MG63 (cell line): ENCODE data around the gene UVRAG. TPM values are rescaled to one million over a fixed set of nuclear protein-coding genes. Genes with fewer than 3 reads are reported as not detected.
"Not testable (repeated sequence)": the region's sequence is repeated elsewhere in the genome, so short reads cannot be mapped to it uniquely, and the experiment has no call there.

ENCODE experiments used
- DNase-seq: peaks from one replicate; pipeline ENCODE4 v3.0.0-alpha.2; 2020
- H3K27me3 ChIP-seq: fragments of 250-450 bp; sonication (Bioruptor Pico); 2 replicates; pipeline ENCODE4 v1.5.1; 2020; ENCODE audit warnings: mild to moderate bottlenecking, moderate library complexity
- H3K36me3 ChIP-seq: fragments of 250-450 bp; sonication (Bioruptor Pico); 2 replicates; pipeline ENCODE4 v1.5.1; 2020; ENCODE audit warnings: mild to moderate bottlenecking, moderate library complexity
- H3K4me3 ChIP-seq: fragments of 250-450 bp; sonication (Bioruptor Pico); 2 replicates; pipeline ENCODE4 v1.5.1; 2020; ENCODE audit warnings: mild to moderate bottlenecking, moderate library complexity
- H3K9me3 ChIP-seq: fragments of 250-450 bp; sonication (Bioruptor Pico); 2 replicates; pipeline ENCODE4 v1.5.1; 2020; ENCODE audit warnings: mild to moderate bottlenecking, moderate library complexity
- total RNA-seq: library from RNA; depleted of rRNA; stranded (reverse); fragments of >200 nt; shearing (Covaris generic); gene quantifications from 2 replicates; pipeline ENCODE4 v1.2.3, GENCODE V29; 2014; ENCODE audit warnings: low replicate concordance

Gene UVRAG
- total RNA-seq, 1 experiment from 2014 or later = 6.9 TPM

DNA sequence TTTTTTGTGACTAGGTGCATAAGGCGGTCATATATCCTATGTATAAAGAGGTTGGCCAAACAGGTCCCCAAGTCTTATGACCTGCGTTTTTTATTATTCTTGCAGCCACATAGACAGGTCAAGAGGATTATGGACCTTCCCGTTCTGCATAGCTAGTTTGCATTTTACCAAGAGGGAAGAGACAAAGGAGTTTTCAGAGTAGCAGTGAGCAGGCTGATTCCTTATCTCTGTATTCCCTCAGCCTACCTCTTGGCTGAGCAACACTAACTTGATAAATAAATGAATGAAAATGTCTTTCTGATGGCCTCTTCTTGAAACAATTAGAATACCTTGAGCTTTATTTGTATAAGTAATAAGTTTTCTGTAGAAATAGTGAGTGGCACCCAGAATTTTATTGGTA lies 210.8 kb downstream of the UVRAG start:
- no peaks in the 10 kb centered on the region for H3K27me3 ChIP-seq
- H3K36me3 ChIP-seq = no peaks in the 10 kb centered on the region; the same call in 1 of the 2 replicates
- DNase-seq = no peak
- H3K9me3 ChIP-seq = peaks cover 10% of the 10 kb centered on the region
- H3K4me3 ChIP-seq = no peak overlapping the region

DNA sequence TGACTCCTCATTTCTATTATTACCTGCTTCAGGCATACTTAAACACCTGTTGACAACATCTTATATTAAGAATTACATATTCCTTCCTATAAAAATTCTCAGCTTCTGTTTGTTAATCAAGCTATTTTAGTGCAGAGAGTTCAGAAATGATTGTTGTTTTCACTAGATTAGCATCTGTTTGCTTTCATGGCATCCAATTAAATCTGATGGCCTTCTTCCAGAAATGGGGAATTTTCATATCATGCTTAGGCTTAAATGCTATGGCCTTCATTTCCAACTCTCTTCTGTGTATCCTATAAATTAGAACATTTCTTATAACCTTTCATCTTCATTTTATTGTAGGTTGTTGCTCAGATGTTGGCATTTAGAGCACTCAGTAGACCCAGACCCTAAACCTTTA lies 211.3 kb downstream of the UVRAG start:
- no peak for DNase-seq
- Histone ChIP-seq H3K36me3 (no peaks in the 10 kb centered on the region; the same call in 1 of the 2 replicates), H3K27me3 (no peaks in the 10 kb centered on the region), H3K4me3 (no peak overlapping the region), H3K9me3 (peaks cover 10% of the 10 kb centered on the region)

DNA sequence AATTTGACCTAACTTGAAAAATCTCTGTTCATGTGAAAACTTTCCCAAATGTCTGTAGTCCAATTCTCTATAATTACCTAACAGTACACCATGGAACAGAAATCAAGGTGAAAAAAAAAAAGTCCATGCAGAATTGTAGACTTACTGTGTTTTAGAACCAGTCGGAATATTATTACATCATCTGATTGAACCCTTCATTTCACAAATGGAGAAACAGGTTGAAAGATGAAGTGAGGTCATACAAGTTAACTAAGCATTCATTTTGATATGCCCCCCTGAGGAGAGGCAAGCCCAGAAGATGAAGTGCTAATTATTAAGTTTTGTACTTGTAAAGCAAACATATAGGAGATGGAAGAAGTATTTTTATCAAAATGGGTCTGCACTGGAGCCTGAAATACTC lies 211.9 kb downstream of the UVRAG start:
- no peak for DNase-seq
- no peaks in the 10 kb centered on the region; the same call in 1 of the 2 replicates for H3K36me3 ChIP-seq
- no peaks in the 10 kb centered on the region for H3K27me3 ChIP-seq
- H3K4me3 ChIP-seq = no peak overlapping the region
- peaks cover 10% of the 10 kb centered on the region for H3K9me3 ChIP-seq

DNA sequence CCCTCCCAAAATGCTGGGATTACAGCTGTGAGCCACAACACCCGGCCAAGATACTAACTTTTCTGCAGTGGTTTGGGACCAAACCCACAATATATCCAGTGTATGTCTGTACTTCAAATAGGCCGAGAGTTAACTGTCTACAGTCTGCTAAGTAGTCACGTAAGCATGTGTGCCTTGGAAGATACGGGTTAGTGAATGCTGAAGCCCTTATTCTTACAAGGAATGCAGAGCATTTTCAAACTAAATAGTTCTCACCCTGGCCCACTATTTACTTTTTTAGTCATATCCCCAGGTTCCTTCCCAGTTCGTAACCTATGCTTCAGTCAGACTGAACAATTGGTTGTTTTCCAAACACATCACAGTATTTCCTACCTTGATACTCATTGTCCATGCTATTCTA lies 215.3 kb downstream of the UVRAG start:
- DNase-seq = no peak
- H3K9me3 ChIP-seq = peaks cover 8% of the 10 kb centered on the region
- H3K36me3 ChIP-seq = no peaks in the 10 kb centered on the region; the same call in 1 of the 2 replicates
- H3K4me3 ChIP-seq = no peak overlapping the region
- no peaks in the 10 kb centered on the region for H3K27me3 ChIP-seq

DNA sequence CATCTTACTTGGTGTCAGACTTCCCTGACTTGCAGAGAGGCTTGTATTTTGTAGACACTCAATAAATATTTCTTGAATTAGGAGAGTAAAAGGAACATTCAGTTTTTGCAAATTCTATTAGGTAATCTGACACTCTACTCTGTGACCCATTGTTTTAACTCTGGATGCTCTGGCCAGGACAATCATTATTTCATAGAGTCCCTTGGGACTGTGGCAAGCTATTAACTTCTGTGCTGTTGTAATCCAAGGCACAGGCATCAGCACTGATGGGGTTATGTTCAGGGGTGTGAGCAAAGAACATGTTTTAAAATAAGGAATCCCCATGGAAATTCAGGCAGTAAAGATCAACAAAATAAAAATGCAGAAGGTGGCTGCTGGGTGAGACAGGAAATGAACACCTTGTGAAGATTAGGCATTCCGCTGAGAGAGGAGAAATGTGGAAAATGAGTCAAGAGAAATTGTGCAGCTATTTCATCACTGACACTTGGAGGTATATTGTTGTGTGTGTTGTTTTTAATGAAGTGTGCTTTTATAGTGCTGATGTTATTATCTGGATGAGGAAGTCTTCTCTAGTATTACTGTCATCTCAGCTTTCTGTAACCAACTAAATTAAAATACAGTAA lies 216.1 kb downstream of the UVRAG start:
- Histone ChIP-seq H3K4me3 (no peak overlapping the region), H3K27me3 (no peaks in the 10 kb centered on the region), H3K9me3 (peaks cover 8% of the 10 kb centered on the region), H3K36me3 (no peaks in the 10 kb centered on the region; the same call in 1 of the 2 replicates)
- DNase-seq = no peak

DNA sequence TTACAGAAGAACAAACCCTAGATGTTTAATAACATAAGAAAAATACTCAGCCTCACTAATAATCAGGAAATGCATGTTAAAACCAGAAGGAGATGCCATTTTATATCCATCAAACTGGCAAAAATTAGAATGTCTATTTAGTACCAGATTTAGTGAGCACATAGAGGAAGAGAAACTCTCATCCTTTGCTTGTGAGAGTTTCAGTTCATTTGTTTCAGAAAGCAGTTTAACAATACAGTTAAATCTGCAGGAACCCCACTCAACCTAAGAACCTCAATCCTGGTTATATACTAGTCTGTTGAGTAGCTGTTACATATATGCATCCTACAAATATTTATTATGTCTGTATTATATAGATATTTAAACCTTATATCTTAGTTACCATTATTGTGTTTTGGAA lies 218.7 kb downstream of the UVRAG start:
- DNase-seq = no peak
- Histone ChIP-seq H3K4me3 (no peak overlapping the region), H3K9me3 (peaks cover 3% of the 10 kb centered on the region), H3K36me3 (no peaks in the 10 kb centered on the region; the same call in 1 of the 2 replicates), H3K27me3 (no peaks in the 10 kb centered on the region)

DNA sequence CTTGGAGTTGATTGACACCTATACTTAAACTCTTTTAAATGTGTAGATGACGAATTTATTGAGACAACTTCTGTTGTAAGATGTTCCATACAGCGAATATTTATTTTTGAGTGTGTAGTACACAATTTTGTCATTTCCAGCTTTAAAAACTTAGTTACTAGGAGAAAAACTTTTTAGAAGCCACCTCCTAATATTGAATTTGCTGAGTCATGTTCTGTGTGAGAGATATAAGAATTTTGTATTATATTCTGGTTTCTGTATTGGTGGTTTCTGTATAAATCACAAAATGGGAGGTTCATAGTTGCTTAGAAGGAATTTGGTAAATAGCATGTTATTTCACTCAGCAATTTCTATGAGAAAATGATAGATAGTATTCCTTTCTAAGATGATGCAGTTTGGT lies 220.0 kb downstream of the UVRAG start:
- no peak for DNase-seq
- no peaks in the 10 kb centered on the region for H3K36me3 ChIP-seq

DNA sequence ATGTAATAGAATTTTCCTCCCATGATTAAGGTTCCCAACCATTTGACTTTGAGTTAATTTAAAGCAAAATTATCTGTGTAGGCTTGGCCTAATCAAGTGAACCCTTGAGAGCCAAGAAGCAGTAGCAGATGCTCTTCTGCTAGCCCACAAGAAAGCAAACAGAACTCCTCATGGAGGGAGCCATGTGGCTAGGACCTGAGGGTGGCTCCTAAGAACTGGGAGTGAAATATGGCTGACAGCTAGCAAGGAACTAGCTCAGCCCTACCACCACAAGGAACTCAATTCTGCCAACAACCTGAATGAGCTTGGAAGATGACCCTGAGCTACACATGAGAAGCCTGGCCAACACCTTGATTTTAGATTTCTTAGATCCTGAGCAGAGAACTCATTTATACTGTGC lies 223.6 kb downstream of the UVRAG start:
- H3K9me3 ChIP-seq = no peaks in the 10 kb centered on the region
- no peak overlapping the region for H3K4me3 ChIP-seq
- no peaks in the 10 kb centered on the region for H3K27me3 ChIP-seq
- DNase-seq = no peak
- no peaks in the 10 kb centered on the region for H3K36me3 ChIP-seq

More for the DNA sequence above, 220.0 kb downstream of the UVRAG start:
- Histone ChIP-seq H3K9me3 (no peaks in the 10 kb centered on the region), H3K27me3 (no peaks in the 10 kb centered on the region), H3K4me3 (no peak overlapping the region)

DNA sequence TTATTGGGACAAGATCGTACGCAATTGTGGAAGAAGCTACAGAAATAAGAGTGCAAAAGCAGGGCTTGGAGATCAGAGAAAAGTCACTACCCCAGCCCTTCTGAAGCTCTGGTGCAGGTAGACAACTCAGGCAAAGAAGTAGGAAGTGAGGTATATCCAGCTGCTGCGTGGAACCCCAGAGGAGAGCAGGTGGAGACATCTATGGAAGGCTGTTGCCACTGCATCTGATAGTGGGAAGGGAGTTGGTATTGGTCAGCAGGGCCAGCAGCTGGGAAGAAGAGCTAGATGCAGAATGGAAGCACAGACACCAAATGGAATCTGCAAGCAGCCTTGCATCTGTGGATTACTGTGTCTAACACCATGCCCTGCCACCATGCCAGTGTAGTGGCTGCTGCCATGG lies 226.2 kb downstream of the UVRAG start:
- Histone ChIP-seq H3K4me3 (no peak overlapping the region), H3K36me3 (no peaks in the 10 kb centered on the region), H3K27me3 (no peaks in the 10 kb centered on the region), H3K9me3 (no peaks in the 10 kb centered on the region)
- no peak for DNase-seq

DNA sequence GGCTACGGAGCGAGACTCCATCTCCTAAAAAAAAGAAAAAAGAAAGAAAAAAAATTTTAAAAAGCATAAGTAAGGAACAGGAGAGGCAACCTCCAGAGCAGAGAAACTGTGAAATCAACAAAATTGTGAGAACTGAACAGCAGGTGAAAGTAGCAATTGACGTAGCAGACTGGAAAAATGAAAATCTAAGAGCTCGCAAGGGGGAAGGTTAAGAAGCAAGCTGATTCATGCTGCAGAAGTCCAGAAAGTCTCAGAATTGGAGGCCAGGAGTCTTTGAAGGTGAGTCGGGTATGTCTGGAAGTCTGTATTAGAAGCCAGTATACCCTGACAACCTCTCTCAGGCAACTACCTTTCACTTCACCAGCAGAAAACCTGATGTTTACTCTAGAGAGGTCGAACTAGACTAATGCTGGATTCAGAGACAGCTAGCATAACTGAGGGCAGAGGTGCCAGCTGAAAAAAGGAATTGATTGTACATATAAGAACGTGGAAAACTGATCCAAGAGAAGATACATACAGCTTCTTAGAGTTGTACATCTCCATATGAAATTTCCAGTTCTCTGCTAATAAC lies 229.8 kb downstream of the UVRAG start:
- DNase-seq = no peak
- no peaks in the 10 kb centered on the region for H3K36me3 ChIP-seq
- H3K9me3 ChIP-seq = no peaks in the 10 kb centered on the region
- no peaks in the 10 kb centered on the region for H3K27me3 ChIP-seq
- H3K4me3 ChIP-seq = no peak overlapping the region

DNA sequence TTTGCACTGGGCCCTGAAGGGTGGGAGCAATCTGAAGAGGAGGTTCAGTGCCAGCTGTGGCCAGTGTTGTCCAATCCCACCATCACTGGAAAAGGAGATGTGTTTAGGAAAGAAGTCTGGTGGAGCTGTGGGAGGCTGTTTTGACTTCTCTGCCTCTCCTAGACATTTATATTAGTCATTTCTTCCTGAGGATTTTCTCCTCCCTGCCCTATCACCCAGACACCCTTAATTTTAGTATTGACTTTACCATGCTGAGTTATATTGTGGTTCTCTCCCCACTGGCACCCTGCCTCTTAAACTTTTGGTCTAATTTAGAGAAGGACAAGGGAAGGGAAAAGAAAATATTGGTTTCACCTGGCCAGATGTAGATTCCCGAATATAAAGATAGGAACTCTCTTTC lies 232.2 kb downstream of the UVRAG start:
- DNase-seq = no peak

DNA sequence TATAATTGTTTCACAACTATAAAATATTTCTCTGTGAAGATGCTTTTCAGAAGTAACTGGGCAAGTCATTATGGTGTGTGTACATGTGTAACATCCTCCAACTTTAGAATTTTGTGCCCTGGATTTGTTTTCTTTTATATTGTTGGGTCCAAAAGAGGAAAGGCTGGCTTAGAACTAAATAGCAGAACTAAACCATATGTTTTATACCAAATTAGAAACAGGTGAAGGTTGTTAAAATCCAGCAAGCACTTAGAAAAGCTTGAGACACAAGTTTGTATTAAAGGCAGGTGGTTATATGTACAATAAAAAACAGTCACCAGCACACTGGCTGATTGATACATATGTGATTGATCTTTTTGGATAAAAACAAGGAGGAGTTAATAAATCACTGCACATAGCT lies 232.8 kb downstream of the UVRAG start:
- H3K27me3 ChIP-seq = no peaks in the 10 kb centered on the region

More for the DNA sequence above, 232.2 kb downstream of the UVRAG start:
- Histone ChIP-seq H3K4me3 (no peak overlapping the region), H3K36me3 (no peaks in the 10 kb centered on the region), H3K27me3 (no peaks in the 10 kb centered on the region), H3K9me3 (no peaks in the 10 kb centered on the region)

DNA sequence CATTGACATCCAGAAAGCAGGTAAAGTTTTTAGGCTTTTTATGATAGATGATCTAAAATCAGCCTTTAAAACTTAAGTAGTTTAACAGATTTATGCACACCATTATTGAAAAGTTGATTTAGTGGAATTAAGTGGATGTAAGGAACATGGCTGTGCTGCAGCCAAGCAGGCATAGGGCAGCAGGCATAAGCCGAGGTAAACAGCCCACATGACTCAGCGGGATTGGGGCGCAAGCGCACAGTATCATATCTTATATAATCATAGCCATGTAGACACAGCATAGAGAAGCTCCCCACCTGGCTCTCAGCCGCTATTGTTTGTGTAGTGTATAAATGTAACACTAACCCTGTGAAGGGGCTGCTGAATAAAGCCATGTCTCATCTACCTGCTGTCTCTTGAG lies 233.8 kb downstream of the UVRAG start:
- Histone ChIP-seq H3K9me3 (no peaks in the 10 kb centered on the region), H3K36me3 (no peaks in the 10 kb centered on the region), H3K4me3 (no peak overlapping the region), H3K27me3 (no peaks in the 10 kb centered on the region)
- DNase-seq = no peak

More for the DNA sequence above, 232.8 kb downstream of the UVRAG start:
- Histone ChIP-seq H3K4me3 (no peak overlapping the region), H3K36me3 (no peaks in the 10 kb centered on the region), H3K9me3 (no peaks in the 10 kb centered on the region)
- DNase-seq = no peak

DNA sequence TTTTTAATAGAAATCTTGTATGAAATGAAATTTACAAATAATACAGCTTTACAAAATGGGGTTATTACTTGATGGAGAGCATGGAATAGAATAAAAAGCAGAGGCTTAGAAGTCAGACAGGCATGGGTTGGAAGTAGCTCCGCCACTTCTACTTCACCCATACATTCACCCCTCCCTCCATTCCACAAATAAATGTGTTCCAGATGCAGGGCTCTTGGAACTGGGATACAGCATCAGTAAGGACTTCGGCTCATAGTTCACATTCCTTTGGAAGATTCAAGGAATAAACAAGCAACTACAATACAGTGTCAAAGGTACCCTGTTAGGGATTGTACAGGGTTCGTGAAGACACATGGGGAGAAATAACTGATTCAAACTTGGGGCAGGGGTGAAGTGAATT lies 234.5 kb downstream of the UVRAG start:
- Histone ChIP-seq H3K27me3 (no peaks in the 10 kb centered on the region), H3K36me3 (no peaks in the 10 kb centered on the region), H3K4me3 (no peak overlapping the region), H3K9me3 (no peaks in the 10 kb centered on the region)
- DNase-seq = no peak

DNA sequence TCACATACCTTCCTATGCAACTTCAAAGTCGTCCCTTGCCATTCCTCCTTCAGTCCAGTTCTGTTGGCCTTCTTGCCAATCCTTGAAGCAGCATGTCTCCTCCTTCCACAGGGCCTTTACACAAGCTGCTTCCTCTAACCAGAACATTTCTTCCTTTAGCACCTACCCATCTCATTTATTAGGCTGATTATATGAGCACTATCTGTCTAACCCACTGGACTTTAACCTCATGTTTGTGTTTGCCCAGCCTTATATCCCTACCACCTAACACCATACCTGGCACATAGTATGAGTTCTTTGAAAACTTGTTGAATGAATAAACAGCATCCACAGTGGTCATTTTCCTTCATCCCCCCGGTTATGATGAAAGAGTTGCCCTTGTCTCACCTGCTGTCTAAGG lies 236.9 kb downstream of the UVRAG start:
- no peaks in the 10 kb centered on the region for H3K36me3 ChIP-seq
- DNase-seq = no peak
- H3K9me3 ChIP-seq = no peaks in the 10 kb centered on the region
- H3K27me3 ChIP-seq = no peaks in the 10 kb centered on the region
- H3K4me3 ChIP-seq = no peak overlapping the region

DNA sequence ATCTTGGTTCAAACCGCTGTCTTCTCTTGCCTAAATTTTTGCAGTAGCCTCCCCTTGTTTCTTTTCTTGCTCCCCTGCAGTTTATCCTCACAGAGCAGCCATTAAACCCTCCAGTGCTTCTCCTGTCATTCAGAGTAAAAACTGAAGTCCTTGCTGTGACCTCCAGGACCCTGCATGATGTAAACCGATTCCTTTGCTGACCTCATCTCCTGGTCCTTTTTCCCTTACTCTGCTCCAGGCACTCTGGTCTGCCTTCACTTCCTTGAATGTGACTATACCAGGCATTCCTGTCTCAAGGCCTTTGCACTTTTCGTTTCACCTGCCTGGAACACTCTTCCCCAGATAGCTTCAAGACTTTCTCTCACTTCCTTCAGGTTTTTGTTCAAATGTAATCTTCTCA lies 239.3 kb downstream of the UVRAG start:
- DNase-seq = no peak
- no peaks in the 10 kb centered on the region for H3K9me3 ChIP-seq
- no peaks in the 10 kb centered on the region for H3K27me3 ChIP-seq
- H3K36me3 ChIP-seq = no peaks in the 10 kb centered on the region
- H3K4me3 ChIP-seq = no peak overlapping the region

DNA sequence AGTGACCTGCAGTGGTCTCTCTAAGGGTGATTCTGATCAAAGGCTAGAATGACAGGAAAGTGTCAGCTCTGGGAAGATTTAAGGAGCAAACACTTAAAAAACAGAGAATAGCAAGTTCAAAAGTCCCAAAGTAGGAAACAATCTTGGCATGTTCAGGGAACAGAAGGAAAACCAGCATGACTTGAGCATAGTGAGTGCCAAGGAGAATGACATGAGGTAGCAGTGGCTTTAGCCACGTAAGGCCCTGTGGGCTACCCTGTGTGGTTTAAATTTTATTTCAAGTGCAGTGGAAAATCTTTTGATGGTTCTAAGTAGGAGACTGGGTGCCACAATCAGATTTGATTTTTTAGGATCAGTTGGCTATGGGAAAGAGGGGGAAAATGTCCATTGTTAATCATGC lies 241.9 kb downstream of the UVRAG start:
- Histone ChIP-seq H3K9me3 (no peaks in the 10 kb centered on the region), H3K36me3 (no peaks in the 10 kb centered on the region), H3K27me3 (no peaks in the 10 kb centered on the region), H3K4me3 (no peak overlapping the region)
- DNase-seq = no peak

DNA sequence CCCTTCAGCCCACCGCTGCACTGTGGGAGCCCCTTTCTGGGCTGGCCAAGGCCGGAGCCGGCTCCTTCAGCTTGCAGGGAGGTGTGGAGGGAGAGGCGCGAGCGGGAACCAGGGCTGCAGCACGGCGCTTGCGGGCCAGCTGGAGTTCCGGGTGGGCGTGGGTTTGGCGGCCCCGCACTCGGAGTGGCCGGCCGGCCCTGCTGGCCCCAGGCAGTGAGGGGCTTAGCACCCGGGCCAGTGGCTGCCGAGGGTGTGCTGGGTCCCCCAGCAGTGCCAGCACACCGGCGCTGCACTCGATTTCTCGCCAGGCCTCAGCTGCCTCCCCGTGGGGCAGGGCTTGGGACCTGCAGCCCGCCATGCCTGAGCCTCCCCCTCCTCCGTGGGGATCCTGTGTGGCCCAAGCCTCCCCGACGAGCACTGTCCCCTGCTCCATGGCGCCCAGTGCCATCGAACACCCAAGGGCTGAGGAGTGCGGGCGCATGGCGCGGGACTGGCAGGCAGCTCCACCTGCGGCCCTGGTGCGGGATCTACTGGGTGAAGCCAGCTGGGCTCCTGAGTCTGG lies 245.5 kb downstream of the UVRAG start:
- not testable (repeated sequence) for H3K27me3 ChIP-seq, DNase-seq, H3K4me3 ChIP-seq, H3K9me3 ChIP-seq, H3K36me3 ChIP-seq
